Measurements from ENCODE around the gene FAAP20.

The FAAP20 gene

DNA sequence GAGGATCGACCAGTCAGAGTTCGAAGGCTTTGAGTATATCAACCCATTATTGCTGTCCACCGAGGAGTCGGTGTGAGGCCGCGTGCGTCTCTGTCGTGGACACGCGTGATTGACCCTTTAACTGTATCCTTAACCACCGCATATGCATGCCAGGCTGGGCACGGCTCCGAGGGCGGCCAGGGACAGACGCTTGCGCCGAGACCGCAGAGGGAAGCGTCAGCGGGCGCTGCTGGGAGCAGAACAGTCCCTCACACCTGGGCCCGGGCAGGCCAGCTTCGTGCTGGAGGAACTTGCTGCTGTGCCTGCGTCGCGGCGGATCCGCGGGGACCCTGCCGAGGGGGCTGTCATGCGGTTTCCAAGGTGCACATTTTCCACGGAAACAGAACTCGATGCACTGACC is 9.6 kb downstream of the FAAP20 start:
- H3K9me3 ChIP-seq (ENCODE audit: insufficient read depth, low read length) = no peaks in the 10 kb centered on the region
- H3K36me3 ChIP-seq (ENCODE audit: insufficient read depth, insufficient read length, low read length) = peaks cover 60% of the 10 kb centered on the region

GRCh38 chr1:2184531-2184930 is 10.0 kb downstream of the FAAP20 start:
- no peak overlapping the region for H3K4me3 ChIP-seq (ENCODE audit: insufficient read length, low read depth)
- TF ChIP-seq ZNF274 (IDR thresholded peaks at IDR 0.05; ENCODE audit: low read depth, low read length) (no peak), YY1 (IDR thresholded peaks at IDR 0.05; ENCODE audit: insufficient read depth, insufficient read length) (no peak), SUZ12 (IDR thresholded peaks at IDR 0.05; ENCODE audit: extremely low read depth, insufficient read depth, insufficient read length) (no peak)
- no peaks in the 10 kb centered on the region for H3K9me3 ChIP-seq (ENCODE audit: insufficient read depth, low read length)
- no peaks in the 10 kb centered on the region for H3K27me3 ChIP-seq (ENCODE audit: insufficient read depth, insufficient read length)
- H3K4me1 ChIP-seq (ENCODE audit: insufficient read depth, insufficient read length) = peaks cover 2% of the 10 kb centered on the region
- peaks cover 60% of the 10 kb centered on the region for H3K36me3 ChIP-seq (ENCODE audit: insufficient read depth, insufficient read length, low read length)
- H3K9ac ChIP-seq (ENCODE audit: insufficient read length, low read depth) = no peak overlapping the region
- no peak for DNase-seq (ENCODE audit: low read depth, low spot score)

More for the DNA sequence above, 9.6 kb downstream of the FAAP20 start:
- Histone ChIP-seq H3K9ac (ENCODE audit: insufficient read length, low read depth) (no peak overlapping the region), H3K4me3 (ENCODE audit: insufficient read length, low read depth) (no peak overlapping the region), H3K4me1 (ENCODE audit: insufficient read depth, insufficient read length) (peaks cover 2% of the 10 kb centered on the region), H3K27me3 (ENCODE audit: insufficient read depth, insufficient read length) (no peaks in the 10 kb centered on the region)
- no peak for TF ChIP-seq YY1 (IDR thresholded peaks at IDR 0.05; ENCODE audit: insufficient read depth, insufficient read length)
- no peak for TF ChIP-seq SUZ12 (IDR thresholded peaks at IDR 0.05; ENCODE audit: extremely low read depth, insufficient read depth, insufficient read length)
- TF ChIP-seq ZNF274 (IDR thresholded peaks at IDR 0.05; ENCODE audit: low read depth, low read length) = no peak
- DNase-seq (ENCODE audit: low read depth, low spot score) = no peak

GRCh38 chr1:2183937-2184334 is 10.6 kb downstream of the FAAP20 start:
- no peaks in the 10 kb centered on the region for H3K9me3 ChIP-seq (ENCODE audit: insufficient read depth, low read length)
- TF ChIP-seq SUZ12 (IDR thresholded peaks at IDR 0.05; ENCODE audit: extremely low read depth, insufficient read depth, insufficient read length) (no peak), YY1 (IDR thresholded peaks at IDR 0.05; ENCODE audit: insufficient read depth, insufficient read length) (no peak), ZNF274 (IDR thresholded peaks at IDR 0.05; ENCODE audit: low read depth, low read length) (no peak)
- H3K4me1 ChIP-seq (ENCODE audit: insufficient read depth, insufficient read length) = peaks cover 2% of the 10 kb centered on the region
- H3K9ac ChIP-seq (ENCODE audit: insufficient read length, low read depth) = no peak overlapping the region
- no peak overlapping the region for H3K4me3 ChIP-seq (ENCODE audit: insufficient read length, low read depth)
- no peaks in the 10 kb centered on the region for H3K27me3 ChIP-seq (ENCODE audit: insufficient read depth, insufficient read length)
- DNase-seq (ENCODE audit: low read depth, low spot score) = no peak
- peaks cover 60% of the 10 kb centered on the region for H3K36me3 ChIP-seq (ENCODE audit: insufficient read depth, insufficient read length, low read length)

GRCh38 chr1:2182376-2182775 is 12.2 kb downstream of the FAAP20 start:
- no peak for DNase-seq (ENCODE audit: low read depth, low spot score)
- Histone ChIP-seq H3K4me1 (ENCODE audit: insufficient read depth, insufficient read length) (peaks cover 2% of the 10 kb centered on the region), H3K9me3 (ENCODE audit: insufficient read depth, low read length) (no peaks in the 10 kb centered on the region), H3K4me3 (ENCODE audit: insufficient read length, low read depth) (no peak overlapping the region), H3K27me3 (ENCODE audit: insufficient read depth, insufficient read length) (no peaks in the 10 kb centered on the region), H3K9ac (ENCODE audit: insufficient read length, low read depth) (no peak overlapping the region), H3K36me3 (ENCODE audit: insufficient read depth, insufficient read length, low read length) (peaks cover 53% of the 10 kb centered on the region)
- TF ChIP-seq SUZ12 (IDR thresholded peaks at IDR 0.05; ENCODE audit: extremely low read depth, insufficient read depth, insufficient read length) (no peak), ZNF274 (IDR thresholded peaks at IDR 0.05; ENCODE audit: low read depth, low read length) (no peak), YY1 (IDR thresholded peaks at IDR 0.05; ENCODE audit: insufficient read depth, insufficient read length) (no peak)

- Histone ChIP-seq H3K27me3 (ENCODE audit: insufficient read depth, insufficient read length) (no peaks in the 10 kb centered on the region), H3K36me3 (ENCODE audit: insufficient read depth, insufficient read length, low read length) (peaks cover 50% of the 10 kb centered on the region), H3K4me1 (ENCODE audit: insufficient read depth, insufficient read length) (peaks cover 2% of the 10 kb centered on the region), H3K9me3 (ENCODE audit: insufficient read depth, low read length) (no peaks in the 10 kb centered on the region), H3K9ac (ENCODE audit: insufficient read length, low read depth) (no peak overlapping the region), H3K4me3 (ENCODE audit: insufficient read length, low read depth) (no peak overlapping the region)
- DNase-seq (ENCODE audit: low read depth, low spot score) = no peak
- TF ChIP-seq SUZ12 (IDR thresholded peaks at IDR 0.05; ENCODE audit: extremely low read depth, insufficient read depth, insufficient read length) = no peak
- TF ChIP-seq ZNF274 (IDR thresholded peaks at IDR 0.05; ENCODE audit: low read depth, low read length) = no peak
- TF ChIP-seq YY1 (IDR thresholded peaks at IDR 0.05; ENCODE audit: insufficient read depth, insufficient read length) = no peak
Observed at GRCh38 chr1:2181752-2182151, 12.8 kb downstream of the FAAP20 start.

DNA sequence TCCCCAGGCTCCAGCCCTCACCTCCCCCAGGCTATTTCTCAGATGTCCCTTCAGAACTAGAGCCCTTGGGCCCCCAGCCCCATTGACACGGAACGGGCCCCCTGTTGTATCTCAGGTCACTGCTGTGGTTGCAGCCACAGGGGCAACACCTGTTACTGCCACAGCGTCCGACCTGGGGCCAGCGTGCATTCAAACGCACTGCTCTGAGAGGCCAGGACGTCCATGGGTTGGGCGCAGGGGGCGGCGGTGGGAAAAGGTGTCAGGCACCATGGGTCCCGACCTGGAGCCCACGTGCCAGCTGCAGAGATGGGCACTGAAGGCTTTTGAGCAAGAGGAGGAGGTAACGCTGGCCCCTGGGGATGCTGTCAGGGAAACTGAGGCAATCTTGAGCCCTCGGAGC is 13.3 kb downstream of the FAAP20 start:
- TF ChIP-seq SUZ12 (IDR thresholded peaks at IDR 0.05; ENCODE audit: extremely low read depth, insufficient read depth, insufficient read length) (no peak), ZNF274 (IDR thresholded peaks at IDR 0.05; ENCODE audit: low read depth, low read length) (no peak), YY1 (IDR thresholded peaks at IDR 0.05; ENCODE audit: insufficient read depth, insufficient read length) (no peak)
- H3K9me3 ChIP-seq (ENCODE audit: insufficient read depth, low read length) = no peaks in the 10 kb centered on the region
- H3K4me3 ChIP-seq (ENCODE audit: insufficient read length, low read depth) = no peak overlapping the region
- DNase-seq (ENCODE audit: low read depth, low spot score) = no peak
- H3K27me3 ChIP-seq (ENCODE audit: insufficient read depth, insufficient read length) = no peaks in the 10 kb centered on the region
- H3K36me3 ChIP-seq (ENCODE audit: insufficient read depth, insufficient read length, low read length) = peaks cover 47% of the 10 kb centered on the region
- H3K4me1 ChIP-seq (ENCODE audit: insufficient read depth, insufficient read length) = peaks cover 2% of the 10 kb centered on the region
- H3K9ac ChIP-seq (ENCODE audit: insufficient read length, low read depth) = no peak overlapping the region

DNA sequence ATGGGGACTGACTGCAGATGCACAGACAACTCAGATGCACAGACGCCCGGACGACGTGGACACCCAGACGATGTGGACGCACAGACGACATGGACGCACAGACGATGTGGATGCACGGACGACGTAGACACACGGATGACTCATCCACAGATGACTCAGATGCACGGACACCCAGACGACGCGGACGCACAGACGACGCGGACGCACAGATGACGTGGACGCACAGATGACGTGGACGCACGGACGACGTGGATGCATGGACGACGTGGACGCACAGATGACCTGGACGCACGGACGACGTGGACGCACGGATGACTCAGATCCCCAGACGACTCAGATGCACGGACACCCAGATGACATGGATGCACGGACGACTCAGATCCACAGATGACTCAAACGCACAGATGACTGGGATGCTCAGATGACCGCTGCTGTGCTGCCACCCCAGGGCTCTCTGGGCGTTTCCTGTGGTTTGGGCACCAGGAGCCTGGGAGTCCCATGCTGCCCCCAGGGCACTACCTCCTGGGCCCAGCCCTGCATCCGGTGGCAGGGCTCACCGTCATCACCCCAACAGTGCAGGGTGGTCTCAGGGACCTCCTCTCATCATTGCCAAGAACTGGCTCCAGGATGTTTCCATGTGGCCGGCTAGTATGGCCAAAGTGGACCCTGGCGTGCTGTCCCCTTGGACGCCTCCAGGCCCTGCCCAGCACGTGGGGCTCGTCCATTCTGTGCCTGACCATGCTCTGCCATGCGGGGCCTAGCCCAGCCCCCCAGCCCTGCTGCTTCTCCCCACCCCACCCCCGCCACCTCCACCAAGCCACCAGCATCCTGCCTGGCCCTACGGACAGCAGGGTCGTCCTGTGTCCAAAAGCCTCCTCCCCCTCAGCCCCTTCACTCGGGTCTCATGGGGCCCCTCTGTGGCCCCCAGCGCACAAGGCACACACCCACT is 14.0 kb downstream of the FAAP20 start:
- TF ChIP-seq ZNF274 (IDR thresholded peaks at IDR 0.05; ENCODE audit: low read depth, low read length) = no peak
- no peak for TF ChIP-seq SUZ12 (IDR thresholded peaks at IDR 0.05; ENCODE audit: extremely low read depth, insufficient read depth, insufficient read length)
- no peak for TF ChIP-seq YY1 (IDR thresholded peaks at IDR 0.05; ENCODE audit: insufficient read depth, insufficient read length)
- H3K4me3 ChIP-seq (ENCODE audit: insufficient read length, low read depth) = no peak overlapping the region
- H3K4me1 ChIP-seq (ENCODE audit: insufficient read depth, insufficient read length) = peaks cover 2% of the 10 kb centered on the region
- DNase-seq (ENCODE audit: low read depth, low spot score) = no peak
- H3K9ac ChIP-seq (ENCODE audit: insufficient read length, low read depth) = no peak overlapping the region
- peaks cover 47% of the 10 kb centered on the region for H3K36me3 ChIP-seq (ENCODE audit: insufficient read depth, insufficient read length, low read length)
- no peaks in the 10 kb centered on the region for H3K9me3 ChIP-seq (ENCODE audit: insufficient read depth, low read length)
- H3K27me3 ChIP-seq (ENCODE audit: insufficient read depth, insufficient read length) = no peaks in the 10 kb centered on the region
